CD4-positive, alpha-beta memory T cell (primary cell): Measurements from ENCODE around the gene GLUD1. TPM values are rescaled to one million over a fixed set of nuclear protein-coding genes. Genes with fewer than 3 reads are reported as not detected.

ENCODE experiments used
- polyA plus RNA-seq, 2 donors: library from polyadenylated mRNA; unstranded; fragments of 300-500 nt; fragmentation: Illumina TruSeq; gene quantifications; one replicate each; pipeline ENCODE4 v1.2.3, GENCODE V29; 2021
- total RNA-seq, 2 experiments: library from RNA; stranded (reverse); gene quantifications; one replicate each; pipeline ENCODE4 v1.2.3, GENCODE V29; 2021

GLUD1 gene
- total and polyA plus RNA-seq, 4 experiments from 2014 or later: 75.8 to 158 (median 105) TPM

Other genes starting within 250 kb of the GLUD1 start
- under 1 TPM in 1 of 2 experiments, not detected in 1; 0.20 TPM for gene MMRN2, start 137.2 kb downstream of the GLUD1 start, total RNA-seq
- under 1 TPM in 1 of 2 donors, not detected in 1; 0.15 TPM for gene MMRN2, start 137.2 kb downstream of the GLUD1 start, polyA plus RNA-seq
- not detected for gene SNCG, start 136.2 kb downstream of the GLUD1 start, total RNA-seq
- not detected for gene SNCG, start 136.2 kb downstream of the GLUD1 start, polyA plus RNA-seq
- not detected for gene ADIRF, start 126.4 kb downstream of the GLUD1 start, total RNA-seq
- gene ADIRF, start 126.4 kb downstream of the GLUD1 start, polyA plus RNA-seq: under 1 TPM; 0.34 to 0.87 TPM
- not detected for gene FAM25A, start 74.5 kb downstream of the GLUD1 start, total RNA-seq
- not detected for gene FAM25A, start 74.5 kb downstream of the GLUD1 start, polyA plus RNA-seq
- 10 to 100 TPM; 24.0 to 26.5 TPM for gene SHLD2, start 363 bp upstream of the GLUD1 start, total RNA-seq
- 10 to 100 TPM; 20.7 to 25.8 TPM for gene SHLD2, start 363 bp upstream of the GLUD1 start, polyA plus RNA-seq
- gene NUTM2A, start 130.6 kb upstream of the GLUD1 start, total RNA-seq: 1 to 10 TPM; 1.2 to 1.3 TPM
- not detected for gene NUTM2A, start 130.6 kb upstream of the GLUD1 start, polyA plus RNA-seq